ENCODE data around the gene RBMS3.
A peak's percentile ranks its signal among the peaks of the same experiment; 100 is the strongest.

RBMS3 gene

GRCh38 chr3:29281344-29282241 is 722 bp downstream of the RBMS3 start:
- in situ Hi-C loops (cut with MboI; ENCODE audit: low sequenced_read_pairs, unreplicated experiment), result no loop called here
- peak; percentile 19 for DNase-seq (ENCODE audit: low spot score)

GRCh38 chr3:29282427-29283230 is 1.8 kb downstream of the RBMS3 start:
- TF ChIP-seq, protein P1, sequence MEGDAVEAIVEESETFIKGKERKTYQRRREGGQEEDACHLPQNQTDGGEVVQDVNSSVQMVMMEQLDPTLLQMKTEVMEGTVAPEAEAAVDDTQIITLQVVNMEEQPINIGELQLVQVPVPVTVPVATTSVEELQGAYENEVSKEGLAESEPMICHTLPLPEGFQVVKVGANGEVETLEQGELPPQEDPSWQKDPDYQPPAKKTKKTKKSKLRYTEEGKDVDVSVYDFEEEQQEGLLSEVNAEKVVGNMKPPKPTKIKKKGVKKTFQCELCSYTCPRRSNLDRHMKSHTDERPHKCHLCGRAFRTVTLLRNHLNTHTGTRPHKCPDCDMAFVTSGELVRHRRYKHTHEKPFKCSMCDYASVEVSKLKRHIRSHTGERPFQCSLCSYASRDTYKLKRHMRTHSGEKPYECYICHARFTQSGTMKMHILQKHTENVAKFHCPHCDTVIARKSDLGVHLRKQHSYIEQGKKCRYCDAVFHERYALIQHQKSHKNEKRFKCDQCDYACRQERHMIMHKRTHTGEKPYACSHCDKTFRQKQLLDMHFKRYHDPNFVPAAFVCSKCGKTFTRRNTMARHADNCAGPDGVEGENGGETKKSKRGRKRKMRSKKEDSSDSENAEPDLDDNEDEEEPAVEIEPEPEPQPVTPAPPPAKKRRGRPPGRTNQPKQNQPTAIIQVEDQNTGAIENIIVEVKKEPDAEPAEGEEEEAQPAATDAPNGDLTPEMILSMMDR (IDR thresholded peaks at IDR 0.05; ENCODE audit: borderline replicate concordance, control extremely low read depth, extremely low read depth, insufficient read depth, missing control alignments), result no peak
- in situ Hi-C loops (cut with MboI; ENCODE audit: low sequenced_read_pairs, unreplicated experiment), result no loop called here
- DNase-seq (ENCODE audit: low spot score), result no peak

More at GRCh38 chr3:29281344-29282241, 722 bp downstream of the RBMS3 start:
- TF ChIP-seq, protein P1 (IDR thresholded peaks at IDR 0.05; ENCODE audit: borderline replicate concordance, control extremely low read depth, extremely low read depth, insufficient read depth, missing control alignments), result no peak

DNA sequence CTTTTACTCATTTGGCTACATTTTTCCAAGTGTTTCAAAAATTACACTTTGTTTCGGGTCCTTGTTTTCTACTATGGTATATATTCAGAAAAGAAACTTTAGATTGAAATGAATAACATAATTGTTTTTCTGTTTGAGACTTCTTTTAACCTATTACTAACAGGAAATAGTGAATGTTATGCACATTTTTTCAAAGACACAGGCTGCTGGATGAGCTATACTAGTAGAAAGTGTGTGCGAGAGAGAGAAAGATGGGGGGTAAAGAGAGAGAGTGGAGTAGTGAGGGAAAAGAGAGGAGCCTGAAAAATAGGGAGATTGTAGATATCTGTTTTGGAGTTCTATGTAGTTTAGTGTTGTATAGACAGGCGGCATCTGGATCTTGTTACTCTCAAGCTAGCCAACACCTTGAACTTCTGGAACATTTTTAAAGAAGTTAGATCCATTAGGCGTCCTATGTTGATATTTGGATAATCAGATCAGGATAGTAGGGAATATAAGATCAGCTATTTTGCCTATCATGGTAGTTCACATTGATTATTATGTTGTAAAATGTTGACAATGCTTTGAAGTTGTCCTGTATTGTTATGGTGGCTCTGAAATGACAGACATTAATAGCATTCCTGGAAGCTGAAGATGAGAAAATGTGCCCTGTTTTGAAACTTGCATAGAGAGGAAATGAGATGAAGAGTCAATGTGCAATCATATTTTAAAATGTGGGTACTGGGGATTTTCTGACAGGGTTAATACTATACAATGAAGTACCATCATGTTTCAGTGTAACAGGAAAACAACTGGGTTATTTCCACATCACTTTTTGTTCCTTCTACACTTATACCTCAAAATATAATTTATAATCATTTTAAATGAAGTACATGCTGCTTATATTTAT is 2.6 kb downstream of the RBMS3 start:
- TF ChIP-seq, protein P1 (IDR thresholded peaks at IDR 0.05; ENCODE audit: borderline replicate concordance, control extremely low read depth, extremely low read depth, insufficient read depth, missing control alignments), result no peak
- no peak for DNase-seq (ENCODE audit: low spot score)
- in situ Hi-C loops (cut with MboI; ENCODE audit: low sequenced_read_pairs, unreplicated experiment), result no loop called here

- no peak for DNase-seq (ENCODE audit: low spot score)
- in situ Hi-C loops (cut with MboI; ENCODE audit: low sequenced_read_pairs, unreplicated experiment), result no loop called here
- TF ChIP-seq, protein P1 (IDR thresholded peaks at IDR 0.05; ENCODE audit: borderline replicate concordance, control extremely low read depth, extremely low read depth, insufficient read depth, missing control alignments), result no peak
These were observed 3.6 kb downstream of the RBMS3 start for GRCh38 chr3:29284497-29284896.

DNA sequence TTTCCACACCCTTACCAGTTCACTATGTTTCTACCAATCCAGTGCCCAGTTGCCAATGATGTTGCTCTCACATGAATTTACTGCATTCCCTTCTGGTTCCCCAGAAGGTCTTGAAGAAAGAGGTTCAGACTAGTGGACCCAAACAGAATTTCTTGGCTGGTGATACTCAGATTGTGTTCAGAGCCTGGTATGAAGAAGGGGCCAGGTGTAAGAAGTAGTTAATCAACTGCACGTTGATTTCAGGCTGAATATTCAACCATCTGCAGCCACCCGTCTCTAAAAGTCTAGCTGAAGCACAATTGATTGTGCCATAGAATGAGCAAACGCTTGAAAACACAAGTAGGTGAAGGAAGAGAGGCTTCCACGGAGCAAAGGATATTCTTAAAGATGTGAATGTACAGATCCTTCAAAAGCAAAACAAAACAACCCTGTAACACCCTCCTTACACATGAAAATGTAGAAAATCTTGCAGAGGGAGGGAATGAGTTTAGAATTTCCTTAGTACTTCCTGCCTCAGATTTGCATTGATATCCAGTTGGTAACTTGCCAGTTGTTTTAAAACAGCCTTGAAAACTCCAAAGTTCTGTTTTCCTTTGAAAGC is 4.7 kb downstream of the RBMS3 start:
- TF ChIP-seq, protein P1 (IDR thresholded peaks at IDR 0.05; ENCODE audit: borderline replicate concordance, control extremely low read depth, extremely low read depth, insufficient read depth, missing control alignments), result no peak
- no peak for DNase-seq (ENCODE audit: low spot score)
- in situ Hi-C loops (cut with MboI; ENCODE audit: low sequenced_read_pairs, unreplicated experiment), result no loop called here
